ENCODE measurements around the gene KDM8.
A peak's percentile ranks its signal among the peaks of the same experiment; 100 is the strongest.

KDM8 gene

DNA sequence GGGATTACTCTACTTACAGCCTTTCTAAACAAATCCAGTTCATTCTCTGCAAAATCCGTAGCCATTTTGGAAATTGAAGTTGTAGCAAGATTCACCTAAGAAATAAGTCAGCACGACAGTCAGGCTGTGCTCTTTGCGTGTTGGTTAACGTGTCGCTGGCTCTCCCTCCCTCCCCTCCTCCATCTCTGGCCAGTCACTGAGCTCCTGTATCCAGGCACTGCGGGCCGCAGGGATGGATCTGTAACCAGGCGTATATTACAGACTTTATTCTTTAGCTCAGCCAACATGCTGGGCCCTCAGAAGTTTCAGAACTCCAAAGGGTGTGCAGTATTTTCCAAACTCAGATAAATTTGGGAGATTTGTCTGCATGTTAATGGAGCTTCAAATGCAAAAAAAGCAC is 30.8 kb downstream of the KDM8 start:
- Histone ChIP-seq H3K9ac (ENCODE audit: insufficient read length) (no peak overlapping the region), H3K27ac (no peak overlapping the region), H3K36me3 (ENCODE audit: insufficient read depth, low read length) (peaks cover 3% of the 10 kb centered on the region; the same call in 1 of the 2 replicates), H3K4me3 (no peak overlapping the region), H3K9me3 (ENCODE audit: low read depth, low read length) (no peaks in the 10 kb centered on the region)
- DNase-seq (ENCODE audit: low read depth, low spot score) = no peak
- TF ChIP-seq FOXP2 (optimal IDR thresholded peaks at IDR 0.05; ENCODE audit: control extremely low read depth, extremely low read length, insufficient read depth) (no peak), POLR2AphosphoS5 (IDR thresholded peaks at IDR 0.05; ENCODE audit: borderline replicate concordance, low read depth, low read length) (no peak), EZH2 (IDR thresholded peaks at IDR 0.05) (no peak)

- Histone ChIP-seq H3K9me3 (ENCODE audit: low read depth, low read length) (no peaks in the 10 kb centered on the region), H3K36me3 (ENCODE audit: insufficient read depth, low read length) (peaks cover 3% of the 10 kb centered on the region; the same call in 1 of the 2 replicates), H3K9ac (ENCODE audit: insufficient read length) (no peak overlapping the region), H3K4me3 (no peak overlapping the region), H3K27ac (no peak overlapping the region)
- TF ChIP-seq FOXP2 (optimal IDR thresholded peaks at IDR 0.05; ENCODE audit: control extremely low read depth, extremely low read length, insufficient read depth) (no peak), POLR2AphosphoS5 (IDR thresholded peaks at IDR 0.05; ENCODE audit: borderline replicate concordance, low read depth, low read length) (no peak), EZH2 (IDR thresholded peaks at IDR 0.05) (no peak)
- no peak for DNase-seq (ENCODE audit: low read depth, low spot score)
These were observed 31.3 kb downstream of the KDM8 start for GRCh38 chr16:27234603-27235002.

DNA sequence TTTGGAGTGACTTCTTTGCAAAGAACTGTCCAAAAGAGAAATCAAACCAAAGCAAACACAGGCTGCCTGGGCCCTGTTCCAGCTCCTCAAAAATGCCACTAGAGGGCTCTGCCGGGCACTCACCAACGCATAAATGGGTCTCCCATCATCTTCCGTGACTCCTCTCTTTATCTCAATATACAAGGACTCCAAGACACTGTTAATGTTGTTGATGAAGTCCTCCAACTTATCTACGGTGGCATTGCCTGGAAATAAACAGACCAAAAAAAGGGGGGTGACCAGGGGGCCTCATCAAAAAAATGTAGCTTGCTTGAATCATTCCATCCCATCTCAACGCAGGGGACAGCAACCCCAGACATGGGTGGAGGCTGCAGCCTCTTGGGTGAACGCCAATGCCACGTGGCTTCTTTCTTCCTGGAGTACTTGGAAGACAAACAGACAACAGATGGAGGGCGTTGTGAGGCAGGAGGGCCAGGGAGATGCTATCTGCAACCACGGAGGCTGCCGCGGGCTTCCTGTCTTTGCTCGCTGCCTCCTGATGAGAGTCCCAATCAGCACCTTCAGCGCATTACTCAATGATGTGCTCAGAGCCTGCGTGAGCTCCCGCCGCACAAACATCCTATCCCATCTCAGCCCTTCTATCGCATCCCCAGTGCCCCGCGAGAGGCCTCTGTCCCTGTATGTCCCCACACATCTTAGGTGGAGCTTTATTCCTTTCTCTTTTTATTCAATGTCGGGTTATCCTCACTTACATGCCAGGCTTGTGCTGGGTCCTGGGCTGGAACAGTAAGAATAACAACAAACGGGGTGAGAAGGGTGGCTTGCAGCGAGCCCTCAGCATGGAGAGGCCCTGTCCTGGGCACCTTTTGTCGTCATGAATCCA is 32.0 kb downstream of the KDM8 start:
- H3K9me3 ChIP-seq (ENCODE audit: low read depth, low read length) = no peaks in the 10 kb centered on the region
- H3K9ac ChIP-seq (ENCODE audit: insufficient read length) = no peak overlapping the region
- H3K27ac ChIP-seq = no peak overlapping the region
- 0 out of 2 replicates have a peak overlapping the region, but pooled peaks have one; percentile 25 for H3K4me3 ChIP-seq
- peaks cover 3% of the 10 kb centered on the region; the same call in 1 of the 2 replicates for H3K36me3 ChIP-seq (ENCODE audit: insufficient read depth, low read length)
- DNase-seq (ENCODE audit: low read depth, low spot score) = peak; percentile 52
- TF ChIP-seq FOXP2 (optimal IDR thresholded peaks at IDR 0.05; ENCODE audit: control extremely low read depth, extremely low read length, insufficient read depth) = no peak
- TF ChIP-seq EZH2 (IDR thresholded peaks at IDR 0.05) = no peak
- no peak for TF ChIP-seq POLR2AphosphoS5 (IDR thresholded peaks at IDR 0.05; ENCODE audit: borderline replicate concordance, low read depth, low read length)

- TF ChIP-seq FOXP2 (optimal IDR thresholded peaks at IDR 0.05; ENCODE audit: control extremely low read depth, extremely low read length, insufficient read depth) = no peak
- no peak for TF ChIP-seq POLR2AphosphoS5 (IDR thresholded peaks at IDR 0.05; ENCODE audit: borderline replicate concordance, low read depth, low read length)
- no peak for TF ChIP-seq EZH2 (IDR thresholded peaks at IDR 0.05)
- Histone ChIP-seq H3K9me3 (ENCODE audit: low read depth, low read length) (no peaks in the 10 kb centered on the region), H3K4me3 (no peak overlapping the region), H3K27ac (no peak overlapping the region), H3K36me3 (ENCODE audit: insufficient read depth, low read length) (peaks cover 3% of the 10 kb centered on the region; the same call in 1 of the 2 replicates), H3K9ac (ENCODE audit: insufficient read length) (no peak overlapping the region)
- no peak for DNase-seq (ENCODE audit: low read depth, low spot score)
These were observed 32.6 kb downstream of the KDM8 start for GRCh38 chr16:27235938-27236245.

GRCh38 chr16:27236635-27237218 is 33.4 kb downstream of the KDM8 start:
- no peak for DNase-seq (ENCODE audit: low read depth, low spot score)
- H3K9me3 ChIP-seq (ENCODE audit: low read depth, low read length) = no peaks in the 10 kb centered on the region
- H3K4me3 ChIP-seq = no peak overlapping the region
- TF ChIP-seq FOXP2 (optimal IDR thresholded peaks at IDR 0.05; ENCODE audit: control extremely low read depth, extremely low read length, insufficient read depth) (no peak), POLR2AphosphoS5 (IDR thresholded peaks at IDR 0.05; ENCODE audit: borderline replicate concordance, low read depth, low read length) (no peak), EZH2 (IDR thresholded peaks at IDR 0.05) (no peak)
- no peak overlapping the region for H3K27ac ChIP-seq
- peaks cover 3% of the 10 kb centered on the region; the same call in 1 of the 2 replicates for H3K36me3 ChIP-seq (ENCODE audit: insufficient read depth, low read length)
- H3K9ac ChIP-seq (ENCODE audit: insufficient read length) = no peak overlapping the region

GRCh38 chr16:27237219-27238015 is 34.1 kb downstream of the KDM8 start:
- Histone ChIP-seq H3K9me3 (ENCODE audit: low read depth, low read length) (no peaks in the 10 kb centered on the region), H3K9ac (ENCODE audit: insufficient read length) (no peak overlapping the region), H3K36me3 (ENCODE audit: insufficient read depth, low read length) (peaks cover 3% of the 10 kb centered on the region; the same call in 1 of the 2 replicates), H3K4me3 (no peak overlapping the region), H3K27ac (no peak overlapping the region)
- no peak for TF ChIP-seq EZH2 (IDR thresholded peaks at IDR 0.05)
- no peak for TF ChIP-seq FOXP2 (optimal IDR thresholded peaks at IDR 0.05; ENCODE audit: control extremely low read depth, extremely low read length, insufficient read depth)
- TF ChIP-seq POLR2AphosphoS5 (IDR thresholded peaks at IDR 0.05; ENCODE audit: borderline replicate concordance, low read depth, low read length) = no peak
- DNase-seq (ENCODE audit: low read depth, low spot score) = no peak

DNA sequence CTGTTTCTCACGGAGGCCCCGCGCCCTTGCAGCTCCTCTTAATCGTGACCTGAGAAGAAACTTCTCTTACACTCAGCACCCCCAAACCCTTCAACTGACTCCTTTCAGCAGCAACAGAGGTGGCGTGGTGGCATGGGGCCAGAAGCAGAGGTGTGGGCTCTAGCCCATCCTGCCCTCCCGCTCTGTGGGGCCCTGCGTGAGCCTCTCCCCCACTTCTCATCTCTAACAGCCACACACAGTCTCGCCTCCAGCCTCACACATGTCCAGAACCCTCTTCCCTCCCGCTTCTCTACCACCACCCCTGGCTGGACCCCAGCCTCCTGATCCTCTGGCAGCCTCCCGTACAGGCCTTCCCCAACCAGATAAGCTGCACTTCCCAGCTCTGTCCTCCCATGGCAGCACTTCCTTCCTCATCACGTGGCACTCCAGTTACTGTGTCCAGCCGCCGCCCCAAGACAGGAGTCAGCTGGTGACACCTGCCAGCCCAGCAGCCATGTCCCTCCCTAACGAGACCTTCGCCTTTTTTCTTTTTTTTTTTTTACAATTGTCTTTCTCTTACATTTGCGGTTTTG is 34.8 kb downstream of the KDM8 start:
- H3K36me3 ChIP-seq (ENCODE audit: insufficient read depth, low read length) = no peaks in the 10 kb centered on the region; the same call in 1 of the 2 replicates
- TF ChIP-seq EZH2 (IDR thresholded peaks at IDR 0.05) = no peak
- TF ChIP-seq FOXP2 (optimal IDR thresholded peaks at IDR 0.05; ENCODE audit: control extremely low read depth, extremely low read length, insufficient read depth) = no peak
- no peak for TF ChIP-seq POLR2AphosphoS5 (IDR thresholded peaks at IDR 0.05; ENCODE audit: borderline replicate concordance, low read depth, low read length)
- no peak overlapping the region for H3K9ac ChIP-seq (ENCODE audit: insufficient read length)
- no peak overlapping the region for H3K4me3 ChIP-seq
- H3K9me3 ChIP-seq (ENCODE audit: low read depth, low read length) = no peaks in the 10 kb centered on the region
- no peak for DNase-seq (ENCODE audit: low read depth, low spot score)
- no peak overlapping the region for H3K27ac ChIP-seq
